Gastrocnemius medialis (tissue), 4 donors: ENCODE results near the gene LRR1. TPM values are rescaled to one million over a fixed set of nuclear protein-coding genes. Genes with fewer than 3 reads are reported as not detected.

Experiments used
- ATAC-seq, 2 donors: fragments of 150-250 bp; one replicate each; pipeline ENCODE4 v1.9.1; 2016
- DNase-seq, 2 donors: peaks; one replicate each; pipeline ENCODE4 v3.0.0-alpha.2; 2019
- H3K27ac ChIP-seq, 4 donors: fragments of 200-600 bp; sonication (generic); 1 replicate in 1 of 4; 2 replicates in 3 of 4; pipeline ENCODE4 v1.5.1; 2016 to 2018; ENCODE audit warnings: mild to moderate bottlenecking in 2 of 4, moderate library complexity in 1 of 4
- H3K27me3 ChIP-seq, 3 donors: fragments of 200-600 bp; sonication (generic) in 2 of 3; 1 replicate in 1 of 3; 2 replicates in 2 of 3; pipeline versions ENCODE4 v1.5.1 to v1.6.0; 2016 to 2019; ENCODE audit warnings: mild to moderate bottlenecking in 1 of 3, moderate library complexity in 1 of 3
- H3K36me3 ChIP-seq, 2 donors: fragments of 200-600 bp; sonication (generic) in 1 of 2; one replicate each; pipeline ENCODE4 v1.5.1; 2017 to 2018
- H3K4me1 ChIP-seq, 2 donors: fragments of 200-600 bp; sonication (generic) in 1 of 2; one replicate each; pipeline ENCODE4 v1.5.1; 2016 to 2017; ENCODE audit warnings: mild to moderate bottlenecking in 2 of 2
- H3K4me3 ChIP-seq, 4 donors: fragments of 200-600 bp; sonication (generic) in 3 of 4; 1 replicate in 1 of 4; 2 replicates in 3 of 4; pipeline ENCODE4 v1.5.1; 2016 to 2019; ENCODE audit warnings: mild to moderate bottlenecking in 2 of 4
- H3K9me3 ChIP-seq, 3 donors: fragments of 200-600 bp; sonication (generic) in 2 of 3; 1 replicate in 1 of 3; 2 replicates in 2 of 3; pipeline ENCODE4 v1.5.1; 2016 to 2019
- POLR2A ChIP-seq, 2 donors: fragments of 450-650 bp; IDR thresholded peaks; one replicate each; pipeline ENCODE4 v1.6.1; 2017; ENCODE audit warnings: antibody characterized with exemption in 2 of 2, mild to moderate bottlenecking in 2 of 2, moderate library complexity in 2 of 2
- in situ Hi-C, 4 donors: fragments of 200-750 bp; cut with MboI; loops; one replicate each; pipeline versions ENCODE4 v1.15.0 to v1.8.0; 2017; ENCODE audit warnings: low sequenced_read_pairs in 4 of 4
- intact Hi-C: fragments of 100-400 bp; cut with DNase I; formaldehyde crosslinking; loops from one replicate; pipeline ENCODE4 v1.15.1; 2023; ENCODE audit warnings: low total_unique reads
- total RNA-seq, 4 donors: library from RNA; depleted of rRNA; stranded (reverse); fragments of >200 nt; gene quantifications; one replicate each; pipeline versions ENCODE4 v1.1.0 to v1.2.3, GENCODE V29; 2016
- TF ChIP-seq, protein P1 (sequence below), 5 experiments: fragments of 450-650 bp in 3 of 5; fragments of 200-600 bp in 2 of 5; sonication (generic) in 2 of 5; IDR thresholded peaks in 4 of 5; conservative IDR thresholded peaks in 1 of 5; 1 replicate in 4 of 5; 2 replicates in 1 of 5; pipeline ENCODE4 v1.5.1; 2016 to 2019; ENCODE audit warnings: antibody characterized with exemption in 5 of 5, mild to moderate bottlenecking in 3 of 5, moderate library complexity in 3 of 5

The LRR1 gene
- total RNA-seq, 4 donors from 2014 or later: 1.3 to 5.8 (median 3.7) TPM

DNA sequence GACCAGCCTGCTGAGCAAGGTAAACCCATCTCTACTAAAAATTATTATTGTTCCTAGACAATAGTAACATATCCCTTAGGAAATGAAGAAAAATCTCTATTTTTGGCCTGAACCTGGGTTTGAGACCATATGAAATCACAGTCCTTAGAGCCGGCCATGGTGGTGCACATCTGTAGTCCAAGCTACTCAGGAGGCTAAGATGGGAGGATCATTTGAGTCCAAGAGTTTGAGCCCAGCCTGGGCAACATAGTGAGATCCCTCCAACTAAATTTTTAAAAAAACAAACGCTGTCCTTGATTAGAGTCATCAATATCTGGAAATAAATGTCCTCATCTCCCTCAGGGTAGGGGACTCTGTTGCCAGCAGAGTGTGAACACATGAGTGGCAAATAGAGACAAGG lies 47.2 kb upstream of the LRR1 start:
- no peak overlapping the region for H3K27ac ChIP-seq
- no peak for DNase-seq
- no peaks in the 10 kb centered on the region for H3K4me1 ChIP-seq
- no peak for ATAC-seq
- TF ChIP-seq, protein P1, sequence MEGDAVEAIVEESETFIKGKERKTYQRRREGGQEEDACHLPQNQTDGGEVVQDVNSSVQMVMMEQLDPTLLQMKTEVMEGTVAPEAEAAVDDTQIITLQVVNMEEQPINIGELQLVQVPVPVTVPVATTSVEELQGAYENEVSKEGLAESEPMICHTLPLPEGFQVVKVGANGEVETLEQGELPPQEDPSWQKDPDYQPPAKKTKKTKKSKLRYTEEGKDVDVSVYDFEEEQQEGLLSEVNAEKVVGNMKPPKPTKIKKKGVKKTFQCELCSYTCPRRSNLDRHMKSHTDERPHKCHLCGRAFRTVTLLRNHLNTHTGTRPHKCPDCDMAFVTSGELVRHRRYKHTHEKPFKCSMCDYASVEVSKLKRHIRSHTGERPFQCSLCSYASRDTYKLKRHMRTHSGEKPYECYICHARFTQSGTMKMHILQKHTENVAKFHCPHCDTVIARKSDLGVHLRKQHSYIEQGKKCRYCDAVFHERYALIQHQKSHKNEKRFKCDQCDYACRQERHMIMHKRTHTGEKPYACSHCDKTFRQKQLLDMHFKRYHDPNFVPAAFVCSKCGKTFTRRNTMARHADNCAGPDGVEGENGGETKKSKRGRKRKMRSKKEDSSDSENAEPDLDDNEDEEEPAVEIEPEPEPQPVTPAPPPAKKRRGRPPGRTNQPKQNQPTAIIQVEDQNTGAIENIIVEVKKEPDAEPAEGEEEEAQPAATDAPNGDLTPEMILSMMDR (IDR thresholded peaks at IDR 0.05 in 4 of 5, conservative IDR thresholded peaks at IDR 0.05 in 1 of 5): no peak
- TF ChIP-seq POLR2A (IDR thresholded peaks at IDR 0.05): no peak
- no peaks in the 10 kb centered on the region for H3K9me3 ChIP-seq
- in situ Hi-C loops (no loop called here), intact Hi-C loops (no loop called here)
- no peak overlapping the region for H3K4me3 ChIP-seq
- no peaks in the 10 kb centered on the region for H3K27me3 ChIP-seq
- no peaks in the 10 kb centered on the region for H3K36me3 ChIP-seq

DNA sequence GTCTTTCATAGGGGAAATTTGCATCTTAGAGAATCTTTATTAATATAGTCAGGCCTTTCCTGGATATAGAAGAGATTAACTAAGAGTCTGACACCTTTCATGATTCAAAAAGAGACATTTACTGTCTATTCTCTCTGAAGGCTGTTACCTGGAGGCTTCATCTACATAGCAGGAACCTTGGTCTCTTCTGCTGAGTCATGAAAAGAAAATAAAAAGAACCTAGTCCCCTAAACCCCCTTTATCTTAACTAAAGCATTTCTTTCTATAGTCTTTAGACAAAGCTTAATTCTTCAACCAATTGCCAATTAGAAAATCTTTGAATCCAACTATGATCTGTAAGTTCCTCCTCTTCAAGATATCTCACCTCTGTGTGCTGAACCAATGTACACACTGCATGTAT lies 45.6 kb upstream of the LRR1 start:
- in situ Hi-C loops (no loop called here), intact Hi-C loops (no loop called here)
- H3K36me3 ChIP-seq: no peaks in the 10 kb centered on the region
- H3K4me1 ChIP-seq: no peaks in the 10 kb centered on the region
- no peak overlapping the region for H3K27ac ChIP-seq
- TF ChIP-seq, protein P1 (IDR thresholded peaks at IDR 0.05 in 4 of 5, conservative IDR thresholded peaks at IDR 0.05 in 1 of 5): no peak
- H3K27me3 ChIP-seq: no peaks in the 10 kb centered on the region
- no peaks in the 10 kb centered on the region for H3K9me3 ChIP-seq
- ATAC-seq (no peak), DNase-seq (no peak)
- H3K4me3 ChIP-seq: no peak overlapping the region

DNA sequence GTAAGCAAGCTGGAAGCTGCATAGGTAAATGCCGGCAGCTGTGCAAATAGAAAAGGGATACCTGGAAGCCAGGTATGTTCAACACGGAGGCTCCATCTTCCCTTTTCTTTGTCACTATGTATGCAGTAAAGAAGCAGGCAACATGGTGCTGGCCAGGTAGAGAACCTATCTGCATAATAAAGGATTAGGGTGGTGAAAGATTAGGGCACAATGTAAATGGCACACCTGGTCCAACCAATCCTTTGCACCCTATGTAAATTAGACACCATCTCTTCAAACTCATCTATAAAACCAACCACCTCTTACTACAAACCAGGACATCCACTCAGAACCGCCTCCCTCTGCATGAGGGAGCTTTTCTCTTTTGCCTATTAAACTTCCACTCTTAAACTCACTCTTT lies 44.8 kb upstream of the LRR1 start:
- no peak for ATAC-seq
- no peak for TF ChIP-seq POLR2A (IDR thresholded peaks at IDR 0.05)
- TF ChIP-seq, protein P1 (IDR thresholded peaks at IDR 0.05 in 4 of 5, conservative IDR thresholded peaks at IDR 0.05 in 1 of 5): no peak
- Histone ChIP-seq H3K4me1 (no peaks in the 10 kb centered on the region), H3K36me3 (no peaks in the 10 kb centered on the region), H3K9me3 (no peaks in the 10 kb centered on the region), H3K27ac (no peak overlapping the region), H3K27me3 (no peaks in the 10 kb centered on the region), H3K4me3 (no peak overlapping the region)
- DNase-seq: no peak
- intact Hi-C loops: no loop called here
- in situ Hi-C loops: no loop called here

DNA sequence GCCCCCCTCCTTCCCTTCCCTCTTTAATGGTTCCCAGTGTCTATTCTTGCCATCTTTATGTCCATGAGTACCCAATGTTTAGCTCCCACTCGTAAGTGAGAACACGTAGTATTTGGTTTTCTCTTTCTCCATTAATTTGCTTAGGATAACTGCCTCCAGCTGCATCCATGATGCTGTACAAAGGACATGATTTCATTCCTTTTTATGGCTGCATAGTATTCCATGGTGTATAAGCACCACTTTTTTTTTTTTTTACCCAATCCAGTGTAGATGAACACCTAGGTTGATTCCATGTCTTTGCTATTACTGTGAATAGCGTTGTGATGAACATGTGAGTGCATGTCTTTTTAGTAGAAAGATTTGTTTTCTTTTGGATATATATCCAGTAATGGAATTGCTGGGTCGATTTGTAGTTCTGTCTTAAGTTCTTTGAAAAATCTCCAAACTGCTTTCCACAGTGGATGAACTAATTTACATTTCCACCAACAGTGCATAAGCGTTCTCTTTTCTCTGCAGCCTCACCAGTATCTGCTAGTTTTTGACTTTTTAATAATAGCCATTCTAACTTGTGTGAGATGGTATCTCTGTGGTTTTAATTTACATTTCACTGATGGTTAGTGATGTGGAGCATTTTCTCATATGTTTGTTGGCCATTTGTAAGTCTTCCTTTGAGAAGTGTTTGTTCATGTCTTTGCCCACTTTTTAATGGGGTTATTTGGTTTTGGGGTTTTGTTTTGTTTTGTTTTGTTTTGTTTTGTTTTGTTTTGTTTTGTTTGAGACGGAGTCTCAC lies 38.6 kb upstream of the LRR1 start:
- in situ Hi-C loops: no loop called here
- no peak for ATAC-seq
- no peaks in the 10 kb centered on the region for H3K9me3 ChIP-seq
- TF ChIP-seq POLR2A (IDR thresholded peaks at IDR 0.05): no peak
- TF ChIP-seq, protein P1 (IDR thresholded peaks at IDR 0.05 in 4 of 5, conservative IDR thresholded peaks at IDR 0.05 in 1 of 5): no peak
- no peaks in the 10 kb centered on the region for H3K36me3 ChIP-seq
- H3K4me3 ChIP-seq: no peak overlapping the region
- no peaks in the 10 kb centered on the region for H3K4me1 ChIP-seq
- H3K27ac ChIP-seq: no peak overlapping the region
- intact Hi-C loops: no loop called here
- no peaks in the 10 kb centered on the region for H3K27me3 ChIP-seq
- DNase-seq: no peak

DNA sequence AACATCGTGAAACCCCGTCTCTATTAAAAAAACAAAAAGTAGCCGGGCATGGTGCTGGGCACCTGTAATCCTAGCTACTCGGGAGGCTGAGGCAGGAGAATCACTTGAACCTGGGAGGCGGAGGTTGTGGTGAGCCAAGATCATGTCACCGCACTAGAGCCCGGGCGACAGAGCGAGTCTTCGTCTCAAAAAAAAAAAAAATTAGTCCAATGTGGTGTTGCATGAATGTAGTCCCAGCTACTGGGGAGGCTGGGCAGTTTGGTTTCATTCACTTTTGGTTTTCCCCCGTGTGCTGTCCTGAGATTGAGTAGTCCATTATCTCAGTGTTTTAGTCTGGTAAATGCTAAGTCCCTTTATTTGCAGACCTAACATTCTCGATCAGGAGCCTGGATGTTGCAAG lies 32.0 kb upstream of the LRR1 start:
- DNase-seq: no peak
- TF ChIP-seq POLR2A (IDR thresholded peaks at IDR 0.05): no peak
- TF ChIP-seq, protein P1 (IDR thresholded peaks at IDR 0.05 in 4 of 5, conservative IDR thresholded peaks at IDR 0.05 in 1 of 5): no peak
- H3K36me3 ChIP-seq: no peaks in the 10 kb centered on the region
- H3K27ac ChIP-seq: no peak overlapping the region
- in situ Hi-C loops: no loop called here
- no peak for ATAC-seq
- no peaks in the 10 kb centered on the region for H3K27me3 ChIP-seq
- no peak overlapping the region for H3K4me3 ChIP-seq
- no peaks in the 10 kb centered on the region for H3K4me1 ChIP-seq
- H3K9me3 ChIP-seq: no peaks in the 10 kb centered on the region
- intact Hi-C loops: no loop called here
